Measurements from ENCODE around the gene DAGLA. TPM values are rescaled to one million over a fixed set of nuclear protein-coding genes. Genes with fewer than 3 reads are reported as not detected.

Gene DAGLA
- total RNA-seq, 1 experiment from 2014 or later: 8.6 TPM

DNA sequence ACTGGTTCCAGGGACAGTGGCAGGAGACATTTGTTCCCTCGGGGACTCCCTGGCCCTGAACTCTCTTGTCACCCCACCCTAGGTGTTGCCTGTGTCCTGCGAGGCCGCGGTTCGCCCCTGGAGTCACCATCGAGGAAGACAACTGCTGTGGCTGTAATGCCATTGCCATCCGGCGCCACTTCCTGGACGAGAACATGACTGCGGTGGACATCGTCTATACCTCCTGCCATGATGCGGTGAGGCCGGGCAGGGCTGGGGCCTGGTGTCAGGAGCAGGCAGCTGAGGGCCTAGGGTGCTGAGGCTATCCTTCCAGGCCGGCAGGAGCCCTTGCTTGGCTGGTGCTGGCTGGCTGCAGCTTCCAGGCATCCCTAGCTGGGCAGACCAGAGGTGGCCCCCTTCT is 54.6 kb downstream of the DAGLA start:
- Histone ChIP-seq H3K27ac (ENCODE audit: low read length) (no peak overlapping the region), H3K27me3 (ENCODE audit: low read length) (no peaks in the 10 kb centered on the region), H4K20me1 (ENCODE audit: low read length) (peaks cover 4% of the 10 kb centered on the region; the same call in 1 of the 2 replicates), H2AFZ (ENCODE audit: low read length) (no peak overlapping the region), H3K4me3 (ENCODE audit: low read length) (no peak overlapping the region), H3K9me2 (replicated peaks; ENCODE audit: low read length) (no peaks in the 10 kb centered on the region), H3K4me1 (ENCODE audit: insufficient read depth, low read length) (peaks cover 34% of the 10 kb centered on the region), H3K9me3 (ENCODE audit: low read length) (no peaks in the 10 kb centered on the region), H3K36me3 (ENCODE audit: low read depth, low read length) (peaks cover 6% of the 10 kb centered on the region; the same call in 1 of the 2 replicates), H3K4me2 (ENCODE audit: low read length) (no peak overlapping the region), H3K79me2 (ENCODE audit: low read length) (no peaks in the 10 kb centered on the region), H3K9ac (ENCODE audit: low read length) (no peak overlapping the region), H3F3A (ENCODE audit: low read length, unreplicated experiment) (no peaks in the 10 kb centered on the region)
- ATAC-seq: no peak
- ChIA-PET CTCF (no interaction called here), POLR2A (ENCODE audit: unreplicated experiment) (no interaction called here)
- TF ChIP-seq EZH2phosphoT487 (IDR thresholded peaks at IDR 0.05; ENCODE audit: borderline replicate concordance, low read length) (no peak), EZH2 (IDR thresholded peaks at IDR 0.05; ENCODE audit: low read length, unreplicated experiment) (no peak)
- TF ChIP-seq, protein P1, sequence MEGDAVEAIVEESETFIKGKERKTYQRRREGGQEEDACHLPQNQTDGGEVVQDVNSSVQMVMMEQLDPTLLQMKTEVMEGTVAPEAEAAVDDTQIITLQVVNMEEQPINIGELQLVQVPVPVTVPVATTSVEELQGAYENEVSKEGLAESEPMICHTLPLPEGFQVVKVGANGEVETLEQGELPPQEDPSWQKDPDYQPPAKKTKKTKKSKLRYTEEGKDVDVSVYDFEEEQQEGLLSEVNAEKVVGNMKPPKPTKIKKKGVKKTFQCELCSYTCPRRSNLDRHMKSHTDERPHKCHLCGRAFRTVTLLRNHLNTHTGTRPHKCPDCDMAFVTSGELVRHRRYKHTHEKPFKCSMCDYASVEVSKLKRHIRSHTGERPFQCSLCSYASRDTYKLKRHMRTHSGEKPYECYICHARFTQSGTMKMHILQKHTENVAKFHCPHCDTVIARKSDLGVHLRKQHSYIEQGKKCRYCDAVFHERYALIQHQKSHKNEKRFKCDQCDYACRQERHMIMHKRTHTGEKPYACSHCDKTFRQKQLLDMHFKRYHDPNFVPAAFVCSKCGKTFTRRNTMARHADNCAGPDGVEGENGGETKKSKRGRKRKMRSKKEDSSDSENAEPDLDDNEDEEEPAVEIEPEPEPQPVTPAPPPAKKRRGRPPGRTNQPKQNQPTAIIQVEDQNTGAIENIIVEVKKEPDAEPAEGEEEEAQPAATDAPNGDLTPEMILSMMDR (conservative IDR thresholded peaks at IDR 0.05; ENCODE audit: low read depth, low read length): no peak
- no TSS peak for BruUV-seq (replicated peaks)
- intact Hi-C loops (cut with micrococcal nuclease): loop anchor here (5.0 kb wide), 1 partner anchor 257 kb away; no protein-coding TSS in a partner anchor
- DNase-seq: no peak

DNA sequence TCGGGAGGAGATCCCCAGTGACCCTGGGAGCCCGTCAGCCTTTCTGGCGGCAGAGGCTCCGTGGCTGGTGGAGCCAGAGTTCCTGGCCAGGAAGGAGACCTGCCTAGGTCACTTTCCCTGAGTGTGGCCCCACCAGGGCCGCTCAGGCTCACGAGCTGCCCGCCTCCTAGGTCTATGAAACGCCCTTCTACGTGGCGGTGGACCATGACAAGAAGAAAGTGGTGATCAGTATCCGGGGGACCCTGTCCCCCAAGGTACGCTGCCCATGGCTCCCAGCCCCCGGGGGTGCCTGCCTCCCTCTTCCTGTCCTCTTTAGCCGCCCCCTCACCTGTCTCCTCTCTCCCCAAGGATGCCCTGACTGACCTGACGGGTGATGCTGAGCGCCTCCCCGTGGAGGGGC is 55.2 kb downstream of the DAGLA start:
- H3K4me1 ChIP-seq (ENCODE audit: insufficient read depth, low read length): peaks cover 30% of the 10 kb centered on the region
- TF ChIP-seq, protein P1 (conservative IDR thresholded peaks at IDR 0.05; ENCODE audit: low read depth, low read length): no peak
- TF ChIP-seq EZH2phosphoT487 (IDR thresholded peaks at IDR 0.05; ENCODE audit: borderline replicate concordance, low read length): no peak
- no peak for ATAC-seq

DNA sequence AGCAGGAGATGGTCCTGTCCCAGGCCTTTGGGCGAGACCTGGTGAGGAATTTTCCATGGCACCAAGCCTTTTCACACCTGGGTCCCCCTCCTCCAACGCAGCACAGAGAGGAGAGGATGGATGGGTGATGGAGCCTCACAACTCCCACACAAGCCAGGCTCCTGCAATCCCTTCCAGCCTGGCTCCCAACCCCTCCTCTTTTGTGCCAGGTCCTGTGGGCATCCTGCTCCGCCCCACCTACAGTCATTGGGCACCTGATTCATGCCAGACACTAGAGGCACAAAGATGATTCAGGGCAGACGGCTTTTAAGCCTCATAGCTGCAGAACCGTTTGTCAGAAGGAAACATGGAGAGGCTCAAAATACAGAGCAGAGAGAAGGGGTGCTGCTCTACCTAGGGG is 56.1 kb downstream of the DAGLA start:
- Histone ChIP-seq H3K4me1 (ENCODE audit: insufficient read depth, low read length) (peaks cover 21% of the 10 kb centered on the region), H3K9me2 (replicated peaks; ENCODE audit: low read length) (no peaks in the 10 kb centered on the region), H3K4me2 (ENCODE audit: low read length) (no peak overlapping the region), H3K27me3 (ENCODE audit: low read length) (no peaks in the 10 kb centered on the region), H4K20me1 (ENCODE audit: low read length) (peaks cover 4% of the 10 kb centered on the region; the same call in 1 of the 2 replicates), H2AFZ (ENCODE audit: low read length) (no peak overlapping the region), H3F3A (ENCODE audit: low read length, unreplicated experiment) (no peaks in the 10 kb centered on the region), H3K9ac (ENCODE audit: low read length) (no peak overlapping the region), H3K9me3 (ENCODE audit: low read length) (no peaks in the 10 kb centered on the region), H3K79me2 (ENCODE audit: low read length) (no peaks in the 10 kb centered on the region), H3K36me3 (ENCODE audit: low read depth, low read length) (peaks cover 6% of the 10 kb centered on the region; the same call in 1 of the 2 replicates), H3K27ac (ENCODE audit: low read length) (no peak overlapping the region), H3K4me3 (ENCODE audit: low read length) (no peak overlapping the region)
- DNase-seq: peak; percentile 56
- BruUV-seq (replicated peaks): no TSS peak
- no peak for TF ChIP-seq EZH2 (IDR thresholded peaks at IDR 0.05; ENCODE audit: low read length, unreplicated experiment)
- TF ChIP-seq, protein P1 (conservative IDR thresholded peaks at IDR 0.05; ENCODE audit: low read depth, low read length): no peak
- TF ChIP-seq EZH2phosphoT487 (IDR thresholded peaks at IDR 0.05; ENCODE audit: borderline replicate concordance, low read length): no peak
- POLR2A ChIA-PET (ENCODE audit: unreplicated experiment): no interaction called here
- CTCF ChIA-PET: no interaction called here
- ATAC-seq: peak; percentile 15
- intact Hi-C loops (cut with micrococcal nuclease): no loop called here

More for the DNA sequence above, 55.2 kb downstream of the DAGLA start:
- intact Hi-C loops (cut with micrococcal nuclease): no loop called here
- Histone ChIP-seq H3K36me3 (ENCODE audit: low read depth, low read length) (peaks cover 6% of the 10 kb centered on the region; the same call in 1 of the 2 replicates), H3K27me3 (ENCODE audit: low read length) (no peaks in the 10 kb centered on the region), H3K79me2 (ENCODE audit: low read length) (no peaks in the 10 kb centered on the region), H3K9me2 (replicated peaks; ENCODE audit: low read length) (no peaks in the 10 kb centered on the region), H3F3A (ENCODE audit: low read length, unreplicated experiment) (no peaks in the 10 kb centered on the region), H3K9ac (ENCODE audit: low read length) (no peak overlapping the region), H3K4me3 (ENCODE audit: low read length) (no peak overlapping the region), H4K20me1 (ENCODE audit: low read length) (peaks cover 4% of the 10 kb centered on the region; the same call in 1 of the 2 replicates), H3K27ac (ENCODE audit: low read length) (no peak overlapping the region), H3K9me3 (ENCODE audit: low read length) (no peaks in the 10 kb centered on the region), H2AFZ (ENCODE audit: low read length) (no peak overlapping the region), H3K4me2 (ENCODE audit: low read length) (no peak overlapping the region)
- ChIA-PET POLR2A (ENCODE audit: unreplicated experiment) (no interaction called here), CTCF (no interaction called here)
- BruUV-seq (replicated peaks): no TSS peak
- no peak for DNase-seq

Measured in PC-3 (cell line).